ENCODE measurements around the gene MTFP1.
"Not testable (repeated sequence)": the region's sequence is repeated elsewhere in the genome, so short reads cannot be mapped to it uniquely, and the experiment has no call there.

MTFP1 gene
- total RNA-seq: 1.6 to 4.7 (median 2.7) reads per million in 4 donors

- peak in 4 of 5 donors; percentile 32 to 58 (median 42) for DNase-seq
Observed at GRCh38 chr22:30425616-30426387, at the start of gene MTFP1. Gene MTFP1, plus strand, starts transcription at chr22:30425768. Its CDS starts 112 bp downstream, at chr22:30425880.

GRCh38 chr22:30380011-30380410 is 45.6 kb upstream of the MTFP1 start:
- DNase-seq: no peak

- no peak for DNase-seq
Observed at GRCh38 chr22:30381264-30381663, 44.3 kb upstream of the MTFP1 start.

GRCh38 chr22:30382340-30382739 is 43.2 kb upstream of the MTFP1 start:
- no peak for DNase-seq

GRCh38 chr22:30383061-30383460 is 42.5 kb upstream of the MTFP1 start:
- DNase-seq: no peak

GRCh38 chr22:30385942-30386341 is 39.6 kb upstream of the MTFP1 start:
- no peak for DNase-seq

GRCh38 chr22:30386608-30386959 is 39.0 kb upstream of the MTFP1 start:
- DNase-seq: no peak

- DNase-seq: peak; percentile 64 to 81 (median 67)
Observed at GRCh38 chr22:30386960-30387827, 38.4 kb upstream of the MTFP1 start, which contains the start of gene RNF215. Gene RNF215, minus strand, starts transcription at chr22:30387411. Its CDS starts 98 bp downstream, at chr22:30387313.

- peak; percentile 48 to 79 (median 69) for DNase-seq
Observed at GRCh38 chr22:30390974-30391691, 34.4 kb upstream of the MTFP1 start.

GRCh38 chr22:30392661-30393321 is 32.8 kb upstream of the MTFP1 start:
- no peak for DNase-seq

- DNase-seq: no peak
Observed at GRCh38 chr22:30393322-30393680, 32.3 kb upstream of the MTFP1 start.

- no peak for DNase-seq
Observed at GRCh38 chr22:30393885-30394284, 31.7 kb upstream of the MTFP1 start.

GRCh38 chr22:30396871-30397655 is 28.5 kb upstream of the MTFP1 start, which contains the start of gene SEC14L2:
Gene SEC14L2, plus strand, starts transcription at chr22:30397018. Its CDS starts 99 bp downstream, at chr22:30397117.
- peak; percentile 24 to 51 (median 50) for DNase-seq

- no peak for DNase-seq
Observed at GRCh38 chr22:30397656-30398635, 27.6 kb upstream of the MTFP1 start.

GRCh38 chr22:30398685-30399680 is 26.6 kb upstream of the MTFP1 start:
- no peak for DNase-seq

- no peak for DNase-seq
Observed at GRCh38 chr22:30399718-30400117, 25.9 kb upstream of the MTFP1 start.

- DNase-seq: no peak
Observed at GRCh38 chr22:30400159-30400558, 25.4 kb upstream of the MTFP1 start.

- not testable (repeated sequence) for DNase-seq
Observed at GRCh38 chr22:30401024-30401423, 24.5 kb upstream of the MTFP1 start.

Data from T-helper 1 cell (primary cell).